GM12872 (cell line): ENCODE results near the gene PRSS12.

ENCODE experiments used
- CTCF ChIP-seq: IDR thresholded peaks from 3 replicates; pipeline ENCODE4 v1.5.1; 2011; ENCODE audit warnings: low read depth, mild to moderate bottlenecking, low read length, moderate library complexity; ENCODE audit not compliant: insufficient read depth

The PRSS12 gene

GRCh38 chr4:118281611-118282442 lies 71.0 kb downstream of the PRSS12 start:
- TF ChIP-seq CTCF: no peak

- TF ChIP-seq CTCF: peak; percentile 63
Measured at GRCh38 chr4:118280501-118281218, 72.1 kb downstream of the PRSS12 start.

GRCh38 chr4:118279920-118280432 lies 72.8 kb downstream of the PRSS12 start:
- no peak for TF ChIP-seq CTCF

GRCh38 chr4:118279328-118279727 lies 73.5 kb downstream of the PRSS12 start:
- TF ChIP-seq CTCF: no peak

- TF ChIP-seq CTCF: no peak
Measured at GRCh38 chr4:118278473-118279274, 74.1 kb downstream of the PRSS12 start.

GRCh38 chr4:118277243-118277642 lies 75.6 kb downstream of the PRSS12 start:
- no peak for TF ChIP-seq CTCF

- TF ChIP-seq CTCF: no peak
Measured at GRCh38 chr4:118276580-118276979, 76.2 kb downstream of the PRSS12 start.
